ENCODE measurements around the gene PPP1R12C.

PPP1R12C gene

GRCh38 chr19:55153652-55154264 is 36.3 kb upstream of the PPP1R12C start:
- no peak overlapping the region for H3K4me3 ChIP-seq (ENCODE audit: low read depth, low read length)
- TF ChIP-seq CTCF (IDR thresholded peaks at IDR 0.05; ENCODE audit: low read depth, low read length) = no peak
- TF ChIP-seq MAX (IDR thresholded peaks at IDR 0.05; ENCODE audit: low read depth, low read length) = no peak
- TF ChIP-seq MYC (IDR thresholded peaks at IDR 0.05; ENCODE audit: low read depth, low read length) = no peak
- TF ChIP-seq POLR2A (IDR thresholded peaks at IDR 0.05; ENCODE audit: extremely low read depth, insufficient read length) = no peak
- no peak for DNase-seq (ENCODE audit: low read depth)

GRCh38 chr19:55152017-55152416 is 34.6 kb upstream of the PPP1R12C start:
- no peak overlapping the region for H3K4me3 ChIP-seq (ENCODE audit: low read depth, low read length)
- TF ChIP-seq MYC (IDR thresholded peaks at IDR 0.05; ENCODE audit: low read depth, low read length) (no peak), CTCF (IDR thresholded peaks at IDR 0.05; ENCODE audit: low read depth, low read length) (no peak), MAX (IDR thresholded peaks at IDR 0.05; ENCODE audit: low read depth, low read length) (no peak)
- no peak for DNase-seq (ENCODE audit: low read depth)

- TF ChIP-seq CTCF (IDR thresholded peaks at IDR 0.05; ENCODE audit: low read depth, low read length) (no peak), POLR2A (IDR thresholded peaks at IDR 0.05; ENCODE audit: extremely low read depth, insufficient read length) (no peak), MYC (IDR thresholded peaks at IDR 0.05; ENCODE audit: low read depth, low read length) (no peak), MAX (IDR thresholded peaks at IDR 0.05; ENCODE audit: low read depth, low read length) (no peak)
- no peak within 1 kb of the TSS for H3K4me3 ChIP-seq (ENCODE audit: low read depth, low read length)
- no peak for DNase-seq (ENCODE audit: low read depth)
Measured at GRCh38 chr19:55149078-55150003, 31.9 kb upstream of the PPP1R12C start, which contains the start of gene TNNT1. Gene TNNT1 (minus strand): TSS chr19:55149206. CDS start chr19:55147157, 2,049 bp downstream.

- no peak for DNase-seq (ENCODE audit: low read depth)
- no peak for TF ChIP-seq MAX (IDR thresholded peaks at IDR 0.05; ENCODE audit: low read depth, low read length)
- no peak for TF ChIP-seq POLR2A (IDR thresholded peaks at IDR 0.05; ENCODE audit: extremely low read depth, insufficient read length)
- no peak for TF ChIP-seq MYC (IDR thresholded peaks at IDR 0.05; ENCODE audit: low read depth, low read length)
- H3K4me3 ChIP-seq (ENCODE audit: low read depth, low read length) = no peak overlapping the region
Measured at GRCh38 chr19:55147545-55148251, 30.3 kb upstream of the PPP1R12C start.

- TF ChIP-seq MYC (IDR thresholded peaks at IDR 0.05; ENCODE audit: low read depth, low read length) (no peak), MAX (IDR thresholded peaks at IDR 0.05; ENCODE audit: low read depth, low read length) (no peak), CTCF (IDR thresholded peaks at IDR 0.05; ENCODE audit: low read depth, low read length) (no peak), POLR2A (IDR thresholded peaks at IDR 0.05; ENCODE audit: extremely low read depth, insufficient read length) (no peak)
- H3K4me3 ChIP-seq (ENCODE audit: low read depth, low read length) = no peak overlapping the region
- DNase-seq (ENCODE audit: low read depth) = peak; percentile 24
Measured at GRCh38 chr19:55146705-55147273, 29.4 kb upstream of the PPP1R12C start.

Data from NB4 (cell line).